H1 (cell line): Measurements from ENCODE around the gene OTUB1. TPM values are rescaled to one million over a fixed set of nuclear protein-coding genes. Genes with fewer than 3 reads are reported as not detected.

Experiments used
- CTCF ChIA-PET: fragments of 300-600 bp; sonication (Branson Sonifier 250); formaldehyde crosslinking; loops from one replicate; lab custom pipeline; 2021; ENCODE audit not compliant: partially characterized antibody; lab: Charles Lee
- POLR2A ChIA-PET: fragments of 300-600 bp; sonication (Branson Sonifier 250); formaldehyde crosslinking; loops from one replicate; lab custom pipeline; 2021; ENCODE audit warnings: inconsistent platforms; ENCODE audit not compliant: partially characterized antibody; lab: Charles Lee
- DNase-seq, 2 experiments: peaks; one replicate each; pipeline versions ENCODE4 v3.0.0 to v3.0.0-alpha.2; 2010 to 2022; ENCODE audit warnings: low spot score in 2 of 2, low read depth in 1 of 2, mixed read lengths in 1 of 2
- FAIRE-seq: peaks from 2 replicates; lab custom pipeline; 2011; peaks lifted over from hg19 to GRCh38; lab: Jason Lieb, UNC
- H2AFZ ChIP-seq: 2 replicates; pipeline ENCODE4 v1.8.1; 2012; ENCODE audit warnings: low read length, inconsistent platforms
- H2AK5ac ChIP-seq: 2 replicates; pipeline ENCODE4 v1.6.1; 2013; ENCODE audit warnings: low read depth, low read length
- H2BK120ac ChIP-seq: replicated peaks from 2 replicates; pipeline ENCODE3; 2013; ENCODE audit warnings: low read depth, low read length, inconsistent platforms
- H2BK12ac ChIP-seq: 2 replicates; pipeline ENCODE4 v1.6.1; 2013; ENCODE audit warnings: low read depth, low read length
- H2BK15ac ChIP-seq: 2 replicates; pipeline ENCODE4 v1.6.1; 2013; ENCODE audit warnings: low read length
- H2BK20ac ChIP-seq: 2 replicates; pipeline ENCODE4 v1.6.1; 2013; ENCODE audit warnings: low read length
- H2BK5ac ChIP-seq: 2 replicates; pipeline ENCODE4 v1.6.1; 2013; ENCODE audit warnings: low read depth, low read length
- H3K14ac ChIP-seq: 2 replicates; pipeline ENCODE4 v1.6.1; 2013; ENCODE audit warnings: inconsistent platforms; ENCODE audit not compliant: insufficient read length
- H3K18ac ChIP-seq: 2 replicates; pipeline ENCODE4 v1.6.1; 2013; ENCODE audit warnings: low read length; ENCODE audit errors: extremely low read depth
- H3K23ac ChIP-seq: 2 replicates; pipeline ENCODE4 v1.6.1; 2013; ENCODE audit warnings: inconsistent platforms; ENCODE audit not compliant: insufficient read length
- H3K23me2 ChIP-seq: 2 replicates; pipeline ENCODE4 v1.6.1; 2013; ENCODE audit warnings: low read depth, low read length
- H3K27ac ChIP-seq: 2 replicates; pipeline ENCODE4 v1.6.1; 2011; ENCODE audit warnings: low read depth, low read length, inconsistent platforms
- H3K27me3 ChIP-seq, 4 experiments: replicated peaks in 1 of 4; 1 replicate in 1 of 4; 2 replicates in 3 of 4; pipeline versions ENCODE4 v1.6.1 to v1.8.1; 2011 to 2013; ENCODE audit warnings: low read length in 3 of 4, mild to moderate bottlenecking in 3 of 4, inconsistent platforms in 2 of 4, mixed read lengths in 2 of 4, moderate library complexity in 1 of 4; ENCODE audit not compliant: control insufficient read depth in 3 of 4, insufficient read depth in 3 of 4; ENCODE audit errors: extremely low read depth in 1 of 4
- H3K36me3 ChIP-seq, 4 experiments: 2 replicates each; pipeline versions ENCODE4 v1.6.1 to v1.8.1; 2011 to 2013; ENCODE audit warnings: mild to moderate bottlenecking in 4 of 4, low read length in 3 of 4, moderate library complexity in 2 of 4, control low read depth in 1 of 4, inconsistent platforms in 1 of 4; ENCODE audit not compliant: insufficient read depth in 4 of 4, control insufficient read depth in 2 of 4
- H3K4ac ChIP-seq: replicated peaks from 2 replicates; pipeline ENCODE3; 2013; ENCODE audit warnings: low read length, low read depth, mixed read lengths, inconsistent platforms; ENCODE audit not compliant: insufficient read length
- H3K4me1 ChIP-seq, 4 experiments: replicated peaks in 1 of 4; 1 replicate in 1 of 4; 2 replicates in 3 of 4; pipeline versions ENCODE4 v1.6.1 to v1.8.1; 2011 to 2013; ENCODE audit warnings: low read length in 3 of 4, inconsistent platforms in 2 of 4, mixed read lengths in 1 of 4; ENCODE audit not compliant: insufficient read depth in 4 of 4, control insufficient read depth in 3 of 4
- H3K4me2 ChIP-seq, 2 experiments: 2 replicates each; pipeline versions ENCODE4 v1.6.1 to v1.8.1; 2011 to 2013; ENCODE audit warnings: low read depth in 2 of 2, low read length in 2 of 2, control low read depth in 1 of 2, inconsistent platforms in 1 of 2, mild to moderate bottlenecking in 1 of 2; ENCODE audit not compliant: insufficient read depth in 1 of 2
- H3K4me3 ChIP-seq, 4 experiments: fragments of 200-600, 300-600 bp in 1 of 4; sonication (generic), shearing (Covaris generic), sonication (Bioruptor Twin) in 1 of 4; 2 replicates each; pipeline versions ENCODE4 v1.5.1 to v1.8.1; 2011 to 2016; ENCODE audit warnings: low read length in 4 of 4, low read depth in 3 of 4, control low read depth in 2 of 4, inconsistent platforms in 2 of 4, mild to moderate bottlenecking in 2 of 4, mixed read lengths in 1 of 4, moderate library complexity in 1 of 4; ENCODE audit not compliant: insufficient read depth in 2 of 4; ENCODE audit errors: extremely low read depth in 1 of 4
- H3K56ac ChIP-seq: replicated peaks from 2 replicates; pipeline ENCODE3; 2013; ENCODE audit warnings: low read depth, mild to moderate bottlenecking, mixed read lengths, low read length, inconsistent platforms; ENCODE audit not compliant: insufficient read length
- H3K79me1 ChIP-seq: 2 replicates; pipeline ENCODE4 v1.6.1; 2013; ENCODE audit warnings: low read depth, low read length, control low read depth
- H3K79me2 ChIP-seq, 2 experiments: 2 replicates each; pipeline versions ENCODE4 v1.6.1 to v1.8.1; 2012 to 2013; ENCODE audit warnings: low read length in 2 of 2, mild to moderate bottlenecking in 2 of 2, inconsistent platforms in 1 of 2; ENCODE audit not compliant: insufficient read depth in 2 of 2, control insufficient read depth in 1 of 2
- H3K9ac ChIP-seq, 4 experiments: replicated peaks in 1 of 4; 1 replicate in 1 of 4; 2 replicates in 3 of 4; pipeline versions ENCODE4 v1.6.1 to v1.8.1; 2011 to 2013; ENCODE audit warnings: low read depth in 3 of 4, low read length in 3 of 4, control low read depth in 2 of 4, mild to moderate bottlenecking in 2 of 4, moderate library complexity in 2 of 4, inconsistent platforms in 1 of 4; ENCODE audit errors: extremely low read depth in 1 of 4
- H3K9me3 ChIP-seq, 2 experiments: 2 replicates each; pipeline versions ENCODE4 v1.6.1 to v1.8.1; 2012 to 2013; ENCODE audit warnings: mild to moderate bottlenecking in 2 of 2, moderate library complexity in 2 of 2, control low read depth in 1 of 2, inconsistent platforms in 1 of 2, low read depth in 1 of 2, low read length in 1 of 2, mixed read lengths in 1 of 2; ENCODE audit not compliant: insufficient read depth in 2 of 2
- H4K20me1 ChIP-seq, 2 experiments: replicated peaks in 1 of 2; 2 replicates each; pipeline versions ENCODE3 to v1.8.1; 2011 to 2013; ENCODE audit warnings: inconsistent platforms in 2 of 2, low read length in 2 of 2, mild to moderate bottlenecking in 1 of 2; ENCODE audit not compliant: insufficient read depth in 2 of 2, control insufficient read depth in 1 of 2
- H4K5ac ChIP-seq: 2 replicates; pipeline ENCODE4 v1.6.1; 2013; ENCODE audit warnings: low read length, low read depth, mixed read lengths, inconsistent platforms; ENCODE audit not compliant: insufficient read length
- H4K8ac ChIP-seq: 2 replicates; pipeline ENCODE4 v1.8.0; 2013; ENCODE audit warnings: mild to moderate bottlenecking, moderate library complexity, low read length, inconsistent platforms; ENCODE audit not compliant: insufficient read depth; ENCODE audit errors: extremely low read depth
- H4K91ac ChIP-seq: replicated peaks from 2 replicates; pipeline ENCODE3; 2013; ENCODE audit warnings: low read length, mixed read lengths, inconsistent platforms; ENCODE audit not compliant: insufficient read length
- CBX8 ChIP-seq: fragments of 300-800, 300-1000 bp; sonication (generic); IDR thresholded peaks from 2 replicates; pipeline ENCODE4 v1.7.1; 2016; ENCODE audit warnings: low read depth, low read length, borderline replicate concordance
- CHD1 ChIP-seq: IDR thresholded peaks from 2 replicates; pipeline ENCODE4 v1.6.1; 2012; ENCODE audit warnings: low read depth, low read length, improper control_type of control experiment
- E2F6 ChIP-seq: IDR thresholded peaks from 2 replicates; pipeline ENCODE4 v1.6.1; 2012; ENCODE audit warnings: inconsistent platforms
- GTF2F1 ChIP-seq: IDR thresholded peaks from 2 replicates; pipeline ENCODE4 v1.6.1; 2012; ENCODE audit warnings: low read depth, low read length, improper control_type of control experiment, borderline replicate concordance
- JUND ChIP-seq: IDR thresholded peaks from 2 replicates; pipeline ENCODE4 v1.6.1; 2011; ENCODE audit warnings: mild to moderate bottlenecking, improper control_type of control experiment, low read length
- KDM4A ChIP-seq: IDR thresholded peaks from one replicate; pipeline ENCODE4 v1.7.1; 2012; ENCODE audit warnings: low read depth, mild to moderate bottlenecking, moderate library complexity, low read length, inconsistent platforms; ENCODE audit not compliant: severe bottlenecking
- NRF1 ChIP-seq: IDR thresholded peaks from 2 replicates; pipeline ENCODE4 v1.6.1; 2011; ENCODE audit warnings: mild to moderate bottlenecking, low read depth, low read length, improper control_type of control experiment
- POLR2A ChIP-seq, 2 experiments: IDR thresholded peaks; 1 replicate in 1 of 2; 2 replicates in 1 of 2; pipeline ENCODE4 v1.6.1; 2011; ENCODE audit warnings: low read depth in 2 of 2, low read length in 2 of 2, mild to moderate bottlenecking in 2 of 2; ENCODE audit errors: control extremely low read depth in 1 of 2
- RXRA ChIP-seq: IDR thresholded peaks from 2 replicates; pipeline ENCODE4 v1.6.1; 2011; ENCODE audit warnings: low read depth, mild to moderate bottlenecking, low read length, moderate library complexity; ENCODE audit not compliant: insufficient read depth
- SIX5 ChIP-seq: IDR thresholded peaks from 2 replicates; pipeline ENCODE4 v1.6.1; 2011; ENCODE audit warnings: mild to moderate bottlenecking, low read depth, low read length
- TAF1 ChIP-seq: IDR thresholded peaks from 2 replicates; pipeline ENCODE4 v1.6.1; 2011; ENCODE audit warnings: mild to moderate bottlenecking, low read depth, low read length
- TBP ChIP-seq: IDR thresholded peaks from 2 replicates; pipeline ENCODE4 v1.6.1; 2011; ENCODE audit warnings: low read depth, low read length, improper control_type of control experiment
- TEAD4 ChIP-seq: IDR thresholded peaks from 2 replicates; pipeline ENCODE4 v1.6.1; 2012; ENCODE audit warnings: low read depth, low read length, inconsistent platforms, mixed read lengths
- WGBS, 2 experiments: shearing (Covaris generic) in 1 of 2; methylation state at CpG; one replicate each; pipeline versions ENCODE4 v1.1.6 to v1.1.7; 2013 to 2015; ENCODE audit warnings: low lambda C conversion rate in 2 of 2, mixed read lengths in 2 of 2, inconsistent platforms in 1 of 2, low coverage in 1 of 2, missing lambda C conversion rate in 1 of 2; ENCODE audit not compliant: insufficient replicate concordance in 2 of 2, insufficient coverage in 1 of 2, insufficient read length in 1 of 2; ENCODE audit errors: extremely low coverage in 1 of 2, missing lambda C conversion rate in 1 of 2; 5-methylcytosine and 5-hydroxymethylcytosine counted together
- polyA plus RNA-seq, 7 experiments: library from polyadenylated mRNA; depleted of rRNA in 3 of 7; stranded (reverse) in 5 of 7; unstranded in 2 of 7; fragments of >200 nt in 5 of 7; fragments of 200-250 nt in 2 of 7; gene quantifications; 1 replicate in 5 of 7; 2 replicates in 1 of 7; 4 replicates in 1 of 7; pipeline versions ENCODE4 v1.2.1 to v1.2.3, GENCODE V29; 2011 to 2013; ENCODE audit warnings: missing spikeins in 2 of 7, mixed read lengths in 2 of 7
- total RNA-seq: library from RNA; stranded (reverse); fragmentation: NEBNext Ultra II Directional; extraction: Animal tissue kit (Norgen Biotek cat#: 25700); gene quantifications from 2 replicates; pipeline ENCODE4 v1.2.1, GENCODE V29; 2021

The OTUB1 gene
- total and polyA plus RNA-seq, 2 of the 8 experiments (the other 6 are each of a cell fraction or from before 2014, with no cell fraction given) = 110 to 274 TPM

DNA sequence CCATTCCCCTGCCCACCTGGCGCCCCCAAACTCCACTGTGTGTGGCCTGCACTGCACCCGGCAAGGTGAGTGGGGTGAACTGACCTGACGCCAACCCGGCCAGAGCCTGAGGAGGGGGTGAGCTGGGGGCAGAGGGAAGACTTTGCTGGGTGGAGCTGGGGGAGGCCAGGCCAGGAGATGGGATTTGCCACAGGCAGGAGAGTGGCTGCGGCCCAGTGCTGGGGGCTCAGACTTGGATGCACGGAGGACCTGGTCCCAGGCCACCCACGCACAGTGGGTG, 31.6 kb downstream of the OTUB1 start:
- WGBS, 2 experiments = 87% methylated on average over 7 of the region's 7 CpGs; no CpG with 5 or more reads in 1 of the 2 experiments
- H3K27me3 ChIP-seq = peaks cover 2 to 40% (median 24%) of the 10 kb centered on the region in 4 experiments; a peak in 6 of 7 replicates

More for the DNA sequence above, 31.6 kb downstream of the OTUB1 start:
- Histone ChIP-seq H3K4ac (no peak overlapping the region), H2AK5ac (no peak overlapping the region; the same call in 1 of the 2 replicates), H2AFZ (no peak overlapping the region), H2BK15ac (no peak overlapping the region), H3K23ac (no peak overlapping the region), H2BK20ac (no peak overlapping the region), H4K5ac (no peak overlapping the region), H3K79me1 (no peaks in the 10 kb centered on the region), H3K4me1 (peaks cover 0 to 25% (median 18%) of the 10 kb centered on the region in 4 experiments; a peak in 6 of 7 replicates), H2BK5ac (no peak overlapping the region), H3K23me2 (no peaks in the 10 kb centered on the region), H3K9me3 (no peaks in the 10 kb centered on the region), H3K27ac (no peak overlapping the region), H3K4me3 (no peak overlapping the region), H3K36me3 (no peaks in the 10 kb centered on the region), H2BK12ac (0 out of 2 replicates have a peak overlapping the region, but pooled peaks have one; percentile 50), H3K18ac (no peak overlapping the region), H3K14ac (no peak overlapping the region), H4K20me1 (peaks cover 3 to 4% of the 10 kb centered on the region in 2 experiments), H2BK120ac (no peak overlapping the region), H3K9ac (no peak overlapping the region), H4K8ac (no peak overlapping the region), H3K56ac (no peak overlapping the region), H3K79me2 (no peaks in the 10 kb centered on the region), H3K4me2 (no peak overlapping the region), H4K91ac (no peak overlapping the region)
- FAIRE-seq (no peak), DNase-seq (no peak)
- no peak for TF ChIP-seq SIX5
- TF ChIP-seq NRF1 = no peak
- no peak for TF ChIP-seq POLR2A (IDR thresholded peaks at IDR 0.05; ENCODE audit: control extremely low read depth in 1 of 2, low read depth in 2 of 2, low read length in 2 of 2)
- no peak for TF ChIP-seq CBX8
- TF ChIP-seq JUND = no peak
- TF ChIP-seq TEAD4 = no peak
- no peak for TF ChIP-seq E2F6
- TF ChIP-seq TAF1 = no peak
- TF ChIP-seq CHD1 = no peak
- TF ChIP-seq RXRA = no peak
- no peak for TF ChIP-seq KDM4A
- no peak for TF ChIP-seq GTF2F1
- TF ChIP-seq TBP = no peak
- ChIA-PET CTCF (interaction anchor here (0.6 to 8.2 kb wide), 10 partner anchors 9 to 176 kb away, joined by 3 to 74 read pairs (median 4); no protein-coding TSS in a partner anchor), POLR2A (interaction anchor here (0.6 to 2.0 kb wide), 3 partner anchors 9 to 80 kb away, joined by 4 to 11 read pairs (median 5); no protein-coding TSS in a partner anchor)
